HG03521 (cell line): Measurements from ENCODE around the gene ASTN2.

Source experiments
- ATAC-seq: cut with Tn5 transposase; IDR thresholded peaks from one replicate; pipeline ENCODE4 v1.9.1; 2021; ENCODE audit warnings: mild to moderate bottlenecking, moderate library complexity; ENCODE audit not compliant: unreplicated experiment

The ASTN2 gene

GRCh38 chr9:116452227-116452626, 962.6 kb downstream of the ASTN2 start:
- ATAC-seq = no peak

- ATAC-seq = no peak
Observed at GRCh38 chr9:116451500-116452115, 963.2 kb downstream of the ASTN2 start.

- ATAC-seq = peak; percentile 75
Observed at GRCh38 chr9:116450378-116451139, 964.3 kb downstream of the ASTN2 start.

GRCh38 chr9:116449949-116450348, 964.9 kb downstream of the ASTN2 start:
- no peak for ATAC-seq

- ATAC-seq = no peak
Observed at GRCh38 chr9:116448431-116448830, 966.4 kb downstream of the ASTN2 start.

GRCh38 chr9:116447934-116448333, 966.9 kb downstream of the ASTN2 start:
- ATAC-seq = no peak

- ATAC-seq = no peak
Observed at GRCh38 chr9:116442528-116442927, 972.3 kb downstream of the ASTN2 start.

- no peak for ATAC-seq
Observed at GRCh38 chr9:116437411-116438370, 977.2 kb downstream of the ASTN2 start.

- no peak for ATAC-seq
Observed at GRCh38 chr9:116436121-116436520, 978.7 kb downstream of the ASTN2 start.

- no peak for ATAC-seq
Observed at GRCh38 chr9:116435706-116436105, 979.2 kb downstream of the ASTN2 start.

GRCh38 chr9:116434314-116434713, 980.5 kb downstream of the ASTN2 start:
- ATAC-seq = no peak

GRCh38 chr9:116432051-116432450, 982.8 kb downstream of the ASTN2 start:
- no peak for ATAC-seq

GRCh38 chr9:116430849-116431248, 984.0 kb downstream of the ASTN2 start:
- no peak for ATAC-seq

GRCh38 chr9:116425244-116425643, 989.6 kb downstream of the ASTN2 start:
- ATAC-seq = no peak

- ATAC-seq = no peak
Observed at GRCh38 chr9:116423149-116423548, 991.7 kb downstream of the ASTN2 start.

- no peak for ATAC-seq
Observed at GRCh38 chr9:116422119-116422979, 992.5 kb downstream of the ASTN2 start.

- ATAC-seq = no peak
Observed at GRCh38 chr9:116420993-116421538, 993.8 kb downstream of the ASTN2 start.

- ATAC-seq = no peak
Observed at GRCh38 chr9:116419181-116419580, 995.7 kb downstream of the ASTN2 start.

GRCh38 chr9:116417464-116417863, 997.4 kb downstream of the ASTN2 start:
- no peak for ATAC-seq

- no peak for ATAC-seq
Observed at GRCh38 chr9:116416421-116416820, 998.4 kb downstream of the ASTN2 start.
